CD1c-positive myeloid dendritic cell (primary cell): ENCODE data around the gene DBNDD1.
A peak's percentile ranks its signal among the peaks of the same experiment; 100 is the strongest.
"Not testable (repeated sequence)": the region's sequence is repeated elsewhere in the genome, so short reads cannot be mapped to it uniquely, and the experiment has no call there.

ENCODE experiments used
- DNase-seq: peaks from one replicate; pipeline ENCODE4 v3.0.0-alpha.2; 2016; ENCODE audit errors: extremely low spot score

The DBNDD1 gene, protein sequence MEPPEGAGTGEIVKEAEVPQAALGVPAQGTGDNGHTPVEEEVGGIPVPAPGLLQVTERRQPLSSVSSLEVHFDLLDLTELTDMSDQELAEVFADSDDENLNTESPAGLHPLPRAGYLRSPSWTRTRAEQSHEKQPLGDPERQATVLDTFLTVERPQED

DNA sequence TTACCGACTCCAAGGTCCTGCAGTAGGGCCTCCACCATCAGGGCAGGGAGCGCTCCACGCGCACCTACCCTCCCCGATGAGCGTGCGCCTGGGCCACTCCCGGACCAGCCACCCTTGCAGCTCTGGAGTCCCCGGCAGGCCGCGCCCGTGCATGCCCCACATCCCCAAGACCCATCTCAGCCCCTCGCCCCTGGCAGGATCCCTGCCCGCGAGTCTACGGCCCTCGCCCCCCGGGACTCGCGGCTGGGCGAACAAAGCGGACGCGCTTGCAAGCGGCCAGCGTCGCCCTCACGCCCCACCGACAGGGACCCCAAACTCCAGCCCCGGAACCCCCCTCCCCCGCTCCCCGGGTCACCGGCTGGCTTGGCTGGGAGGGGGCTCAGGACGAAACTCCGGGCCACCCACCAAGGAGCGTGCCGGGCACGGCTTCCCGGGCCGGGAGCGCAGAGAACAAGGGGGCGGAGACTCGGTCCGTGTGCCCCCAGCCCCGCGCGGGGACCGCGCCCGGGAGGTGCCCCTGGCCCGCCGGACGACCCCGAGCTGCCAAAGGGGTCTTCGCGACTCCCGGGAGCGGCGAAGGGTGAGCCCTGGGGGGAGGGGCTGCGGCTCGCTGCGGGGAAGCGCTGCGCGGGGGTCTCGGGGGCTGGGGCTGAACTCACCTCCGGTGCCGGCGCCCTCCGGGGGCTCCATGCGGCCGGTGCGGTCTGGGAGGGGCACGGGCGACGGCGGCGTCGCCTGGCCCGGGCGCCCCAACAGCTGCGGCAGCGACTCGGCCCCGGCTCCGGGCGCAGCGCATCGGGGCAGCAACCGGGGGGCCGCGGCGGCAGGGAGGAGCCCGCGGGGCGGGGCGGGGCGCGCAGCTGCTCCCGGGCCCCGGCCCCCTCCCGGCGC is at the start of gene DBNDD1:
Gene DBNDD1 (minus strand): TSS at position 805 of the 891 bp plus-strand sequence. CDS start 115 bp downstream, at position 690.
- DNase-seq: no peak

DNA sequence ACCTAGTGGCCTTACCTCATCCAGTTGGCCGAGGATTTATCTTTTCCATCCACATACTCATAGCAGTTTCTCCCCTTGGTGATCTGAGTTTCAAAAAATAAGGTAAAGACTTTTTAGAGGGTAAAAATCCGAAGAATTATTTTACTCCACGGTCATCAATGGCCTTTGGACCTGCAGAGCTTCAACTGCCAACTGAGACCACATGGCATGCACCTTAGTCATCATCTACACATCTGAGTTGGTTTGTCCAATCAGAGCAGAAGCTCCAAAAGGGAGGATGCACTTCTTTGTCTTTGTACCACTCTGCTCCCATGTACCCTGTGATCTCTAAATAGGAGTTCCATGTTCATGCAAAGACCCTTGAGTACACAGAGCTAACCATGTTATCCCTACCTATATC is 42.2 kb upstream of the DBNDD1 start:
- no peak for DNase-seq

DNA sequence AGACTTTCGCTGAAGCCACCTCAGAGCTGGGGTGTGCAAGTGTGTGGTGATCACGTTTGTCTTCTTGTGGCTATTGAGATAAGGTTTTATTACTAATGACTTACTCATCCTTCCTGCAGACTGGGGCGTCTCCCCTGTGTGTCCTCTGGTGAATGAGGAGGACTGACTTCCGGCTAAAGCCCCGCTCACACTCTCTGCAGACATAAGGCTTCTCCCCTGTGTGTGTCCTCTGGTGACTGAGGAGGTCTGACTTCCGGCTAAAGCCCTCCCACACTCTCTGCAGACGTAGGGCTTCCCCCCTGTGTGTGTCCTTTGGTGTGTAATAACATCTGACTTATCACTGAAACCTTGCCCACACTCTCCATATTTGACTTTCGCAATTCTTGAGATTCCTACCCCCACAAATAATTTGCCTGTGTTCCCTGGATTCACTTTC is 38.5 kb upstream of the DBNDD1 start:
- DNase-seq: peak; percentile 66

DNA sequence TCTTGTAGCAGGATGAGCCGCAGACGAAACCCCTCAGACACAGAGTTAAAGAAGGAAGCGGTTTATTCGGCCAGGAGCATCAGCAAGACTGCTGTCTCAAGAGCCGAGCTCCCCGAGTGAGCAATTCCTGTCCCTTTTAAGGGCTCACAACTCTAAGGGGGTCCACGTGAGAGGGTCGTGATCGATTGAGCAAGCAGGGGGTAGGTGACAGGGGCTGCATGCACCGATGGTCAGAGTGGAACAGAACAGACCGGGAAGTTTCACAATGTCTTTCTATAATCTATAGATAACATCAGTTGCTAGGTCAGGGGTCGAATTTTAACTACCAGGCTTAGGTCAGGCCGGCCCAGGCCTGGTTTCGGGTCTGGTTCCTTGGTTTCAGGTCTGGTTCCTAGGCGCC is 37.3 kb upstream of the DBNDD1 start:
- DNase-seq: not testable (repeated sequence)

DNA sequence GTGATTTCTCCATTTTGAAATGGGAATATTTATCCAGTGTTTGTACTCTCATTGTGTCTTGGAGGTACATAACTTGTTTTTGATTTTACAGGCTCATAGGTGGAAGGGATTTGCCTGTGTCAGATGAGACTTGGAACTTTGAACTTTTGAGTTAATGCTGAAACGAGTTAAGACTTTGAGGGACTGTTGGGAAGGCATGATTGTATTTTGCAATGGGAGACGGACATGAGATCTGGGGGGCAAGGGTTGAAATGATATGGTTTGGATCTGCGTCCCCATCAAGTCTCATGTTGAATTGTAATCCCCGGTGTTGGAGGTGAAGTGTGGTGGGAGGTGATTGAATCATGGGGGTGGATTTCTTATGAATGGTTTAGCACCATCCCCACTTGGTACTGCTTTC is 36.1 kb upstream of the DBNDD1 start:
- no peak for DNase-seq

DNA sequence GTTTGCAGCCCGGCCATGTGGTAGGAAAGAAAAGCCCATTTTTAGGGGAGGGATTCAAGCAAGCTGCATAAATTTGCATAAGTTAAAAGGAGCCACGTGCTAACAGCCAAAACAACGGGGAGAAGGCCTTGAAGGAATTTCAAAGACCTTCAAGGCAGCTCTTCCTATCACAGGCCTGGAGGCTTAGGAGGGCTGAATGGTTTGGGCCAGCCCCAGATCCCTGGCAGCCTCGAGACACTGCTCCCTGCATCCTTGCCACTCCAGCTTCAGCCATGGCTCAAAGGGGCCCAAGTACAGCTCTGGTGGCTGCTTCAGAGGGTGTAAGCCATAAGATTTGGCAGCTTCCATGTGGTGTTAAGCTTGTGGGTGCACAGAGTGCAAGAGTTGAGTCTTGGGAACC is 35.3 kb upstream of the DBNDD1 start:
- no peak for DNase-seq

DNA sequence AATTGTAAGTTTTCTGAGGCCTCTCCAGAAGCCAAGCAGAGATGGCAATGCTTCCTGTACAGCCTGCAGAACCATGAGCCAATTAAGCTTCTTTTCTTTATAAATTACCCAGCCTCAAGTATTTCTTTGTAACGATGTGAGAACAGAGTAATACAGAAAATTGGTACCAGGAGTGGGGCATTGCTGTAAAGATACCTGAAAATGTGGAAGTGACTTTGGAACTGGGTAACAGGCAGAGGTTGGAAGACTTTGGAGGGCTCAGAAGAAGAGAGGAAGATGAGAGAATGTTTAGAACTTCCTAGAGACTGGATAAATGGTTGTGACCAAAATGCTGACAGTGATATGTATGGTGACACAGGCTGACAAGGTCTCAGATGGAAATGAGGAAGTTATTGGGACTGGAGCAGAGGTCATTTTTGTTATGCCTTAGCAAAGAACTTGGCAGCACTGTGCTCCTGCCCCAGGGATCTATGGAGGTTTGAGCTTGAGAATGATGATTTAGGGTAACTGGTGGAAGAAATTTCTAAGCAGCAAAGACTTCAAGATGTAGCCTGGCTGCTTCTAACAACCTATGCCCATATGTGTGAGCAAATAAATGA is 34.7 kb upstream of the DBNDD1 start:
- DNase-seq: peak; percentile 55

DNA sequence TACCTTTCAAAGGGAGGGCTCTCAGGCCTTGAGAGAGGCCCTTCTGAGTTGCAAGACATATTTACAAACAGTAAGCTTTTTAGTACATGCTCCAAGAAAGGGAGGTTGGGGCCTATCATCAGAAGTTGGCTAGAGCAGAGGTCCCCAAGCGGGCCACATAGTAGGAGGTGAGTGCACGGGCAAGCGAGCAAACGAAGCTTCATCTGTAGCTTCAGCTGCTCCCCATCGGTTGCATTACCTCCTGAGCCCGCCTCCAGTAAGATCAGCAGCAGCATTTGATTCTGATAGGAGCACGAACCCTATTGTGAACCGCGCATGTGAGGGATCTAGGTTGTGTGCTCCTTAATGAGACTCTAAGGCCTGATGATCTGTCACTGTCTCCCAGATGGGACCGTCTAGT is 31.7 kb upstream of the DBNDD1 start:
- DNase-seq: no peak

DNA sequence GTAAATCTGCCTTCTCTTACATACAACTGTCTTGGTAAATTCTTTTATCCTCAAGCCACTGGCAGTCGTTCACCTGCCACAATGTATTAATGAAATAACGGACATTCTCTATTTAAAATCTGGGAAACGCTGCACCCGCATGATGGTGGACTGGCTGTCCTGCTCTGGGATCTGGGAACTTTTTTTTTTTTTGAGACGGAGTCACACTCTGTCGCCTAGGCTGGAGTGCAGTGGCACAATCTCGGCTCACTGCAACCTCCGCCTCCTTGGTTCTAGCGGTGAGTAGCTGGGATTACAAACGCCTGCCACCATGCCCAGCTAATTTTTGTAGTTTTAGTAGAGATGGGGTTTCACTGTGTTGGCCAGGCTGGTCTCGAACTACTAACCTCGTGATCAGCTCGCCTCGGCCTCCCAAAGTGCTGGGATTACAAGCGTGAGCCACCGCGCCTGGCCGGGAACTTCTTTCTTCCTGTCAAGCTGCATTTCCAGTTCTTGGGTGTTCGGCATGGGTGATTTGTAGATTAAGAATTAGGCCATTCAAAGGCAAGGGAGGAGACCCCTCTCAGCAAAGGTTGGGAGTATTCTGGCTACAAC is 29.6 kb upstream of the DBNDD1 start:
- DNase-seq: no peak

DNA sequence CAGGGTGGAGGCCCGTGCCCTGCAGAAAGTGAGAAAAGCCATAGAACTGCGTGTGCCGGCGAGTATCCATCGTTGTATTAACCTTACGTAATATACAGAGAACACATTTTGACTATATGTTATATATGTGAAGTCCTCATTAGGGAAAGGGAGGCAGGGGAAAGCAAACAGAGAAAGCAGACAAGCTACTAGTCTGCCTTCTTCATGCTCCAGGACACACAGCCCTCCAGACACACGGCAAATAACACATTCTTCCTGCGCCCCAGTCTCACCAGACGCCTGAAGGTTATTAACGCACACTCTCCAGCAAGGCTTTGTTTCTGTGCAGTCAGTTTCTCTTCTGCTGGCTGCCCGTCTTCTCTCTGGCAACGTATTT is 29.1 kb upstream of the DBNDD1 start:
- no peak for DNase-seq

DNA sequence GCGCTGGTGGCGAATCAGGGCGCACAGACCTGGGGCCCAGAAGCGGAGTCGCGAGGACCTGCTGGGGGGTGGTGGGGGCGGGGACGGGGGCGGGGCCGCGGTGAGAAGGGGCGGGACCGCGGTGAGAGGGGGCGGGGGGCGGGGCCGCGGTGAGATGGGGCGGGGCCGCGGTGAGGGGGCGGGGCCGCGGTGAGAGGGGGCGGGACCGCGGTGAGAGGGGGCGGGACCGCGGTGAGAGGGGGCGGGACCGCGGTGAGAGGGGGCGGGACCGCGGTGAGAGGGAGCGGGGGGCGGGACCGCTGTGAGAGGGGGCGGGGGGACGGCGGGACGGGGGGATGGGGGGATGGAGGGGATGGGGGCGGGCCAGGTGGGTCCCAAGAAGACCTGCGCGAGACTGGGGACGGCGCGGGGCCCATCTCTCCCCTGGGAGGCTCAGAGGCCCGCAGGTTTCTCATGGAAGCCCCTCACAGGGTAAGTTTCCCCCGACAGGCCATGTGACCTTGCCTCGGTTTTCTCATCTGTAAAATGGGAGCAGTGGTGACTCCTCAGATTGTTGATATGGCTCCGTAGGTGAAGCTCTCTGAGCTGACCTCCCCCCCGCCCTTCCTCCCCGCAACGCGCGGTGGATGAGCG is 28.6 kb upstream of the DBNDD1 start:
- no peak for DNase-seq

DNA sequence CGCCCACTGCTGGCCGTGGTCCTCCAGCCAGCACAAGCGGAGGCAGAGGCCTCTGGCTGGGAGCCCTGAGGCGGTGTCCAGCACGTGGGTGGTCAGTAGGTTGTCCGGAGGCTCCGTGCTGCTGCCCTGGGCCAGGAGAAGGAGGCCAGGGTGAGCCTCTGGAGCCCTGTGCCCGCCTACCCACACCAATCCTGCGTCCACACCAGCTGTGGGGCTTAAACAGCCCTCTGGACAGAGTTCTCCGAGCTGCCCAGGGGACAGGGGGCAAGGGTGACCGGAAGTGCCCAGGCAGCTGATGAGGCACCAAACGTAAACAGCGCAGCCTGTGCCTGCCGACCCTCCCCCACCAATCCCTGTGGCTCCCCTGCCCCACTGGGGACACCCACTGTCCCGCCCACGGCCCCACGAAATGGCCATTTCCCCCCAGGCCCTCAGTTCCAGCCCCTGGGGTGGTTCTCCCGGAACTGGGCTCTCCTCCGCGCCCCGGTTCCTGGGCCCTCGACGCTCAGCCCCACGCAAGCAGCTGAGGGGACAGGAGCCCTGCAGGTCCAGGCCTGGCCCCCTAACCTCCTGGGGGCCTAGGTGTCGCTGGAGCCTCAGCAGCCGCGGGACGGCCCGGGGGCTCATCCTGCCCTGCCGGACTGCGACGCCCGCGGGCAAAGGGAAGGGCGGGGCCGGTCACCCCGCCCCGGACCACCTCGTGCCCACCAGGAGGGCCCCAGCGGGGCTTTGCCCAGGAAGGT is 27.9 kb upstream of the DBNDD1 start:
- DNase-seq: no peak

DNA sequence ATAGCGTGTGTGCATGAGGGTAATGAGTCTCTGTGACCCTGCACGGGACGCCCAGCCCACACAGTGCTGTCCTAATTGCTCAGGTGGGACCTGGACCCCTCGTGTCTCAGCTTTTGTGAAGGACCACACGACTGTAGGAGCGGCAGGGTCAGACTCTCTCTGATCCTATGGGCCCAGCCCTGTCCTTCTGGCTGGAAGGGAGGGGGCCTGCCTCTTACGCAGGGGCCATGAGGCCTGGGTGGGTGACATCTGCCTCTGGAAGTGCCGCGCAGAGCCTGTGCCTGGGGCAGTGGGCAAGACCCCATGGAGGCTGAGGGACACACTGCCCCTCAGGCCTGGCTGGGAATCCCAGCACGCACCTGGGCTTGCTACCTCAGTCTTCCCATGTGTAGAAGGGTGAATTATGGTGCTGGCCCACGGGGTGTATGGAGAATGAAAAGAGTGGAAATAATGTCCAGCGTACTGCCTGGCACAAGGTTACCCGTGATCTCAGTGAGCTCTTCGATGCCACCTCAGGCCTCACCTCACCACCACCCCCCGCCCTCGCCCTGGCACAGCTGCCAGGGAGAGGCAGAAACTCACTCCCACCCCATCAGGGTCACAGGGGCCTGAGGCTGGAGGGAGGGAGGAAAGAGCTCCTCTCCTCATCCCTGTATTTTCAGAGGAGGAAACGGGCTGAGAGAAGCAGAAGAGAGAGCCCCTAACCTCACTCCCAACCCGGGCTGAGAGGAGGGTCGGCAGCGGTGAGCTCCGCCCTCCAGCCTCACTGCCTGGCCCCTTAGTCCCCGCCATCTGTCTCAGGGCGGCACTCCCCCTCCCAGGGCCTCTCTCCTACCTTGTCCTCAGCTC is 27.1 kb upstream of the DBNDD1 start:
- no peak for DNase-seq

DNA sequence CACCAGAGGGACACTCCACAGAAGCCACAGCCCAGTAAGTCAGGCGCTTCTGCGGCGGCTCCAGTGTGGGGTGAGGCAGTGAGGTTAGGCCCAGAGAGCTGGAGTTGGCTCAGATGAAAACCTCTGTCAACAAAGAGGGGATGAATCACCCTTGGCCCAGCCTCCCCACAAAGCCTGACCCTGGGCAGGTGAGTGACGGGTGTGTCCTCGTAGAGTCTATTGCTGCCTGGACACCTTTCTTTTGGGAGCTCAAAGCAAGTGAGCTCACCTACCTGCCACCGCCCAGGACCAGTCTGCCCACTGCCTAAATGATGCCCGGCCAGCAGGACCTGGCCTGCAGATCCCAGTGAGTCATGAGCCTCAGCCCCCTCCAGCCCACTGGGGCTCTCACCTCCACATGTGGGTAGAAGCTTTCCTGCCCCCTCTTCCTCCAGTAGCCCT is 24.9 kb upstream of the DBNDD1 start:
- DNase-seq: no peak

DNA sequence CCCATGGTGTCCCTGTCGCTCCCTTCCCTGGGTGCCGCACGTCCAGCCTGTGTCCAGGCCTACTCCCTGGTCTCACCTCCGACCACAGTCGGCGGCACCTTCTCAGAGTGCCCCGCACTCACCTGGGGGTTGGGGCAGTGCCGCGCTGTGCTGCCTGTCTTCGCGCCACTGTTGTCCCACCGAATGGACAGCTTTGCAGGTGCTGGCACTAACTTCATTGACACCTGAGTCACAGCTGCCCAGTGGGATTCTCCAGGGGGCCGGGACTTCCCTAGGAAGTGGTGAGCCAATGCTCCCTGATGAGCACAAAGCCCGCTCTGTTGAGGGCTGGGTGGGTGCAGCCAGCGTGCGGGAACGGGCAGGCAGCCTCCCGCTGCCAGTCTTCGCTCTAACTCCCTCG is 24.3 kb upstream of the DBNDD1 start:
- no peak for DNase-seq

DNA sequence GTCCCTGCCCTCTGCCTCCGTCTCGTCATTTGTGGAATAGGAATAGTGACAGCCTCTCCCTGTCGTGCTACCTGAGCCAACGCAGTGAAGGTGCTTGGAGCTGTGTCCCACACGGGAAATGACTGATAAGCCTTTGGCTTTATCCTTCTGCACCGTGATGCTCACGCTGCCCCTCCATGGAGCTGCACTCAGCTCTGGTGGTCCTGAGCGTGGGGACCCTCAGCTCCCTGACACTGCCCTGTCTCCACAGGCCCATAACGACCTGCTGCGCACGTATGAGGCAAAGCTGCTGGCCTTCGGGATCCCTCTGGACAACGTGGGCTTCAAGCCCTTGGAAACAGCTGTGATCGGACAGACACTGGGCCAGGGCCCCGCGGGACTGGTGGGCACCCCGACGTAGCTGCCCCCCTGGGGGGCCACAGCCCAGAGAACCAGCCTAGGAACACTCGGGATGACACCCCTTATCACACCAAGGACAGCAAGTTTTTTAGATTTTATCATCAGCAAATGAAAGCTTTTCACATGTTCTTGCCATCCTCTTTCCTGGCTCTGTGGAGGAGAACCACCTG is 23.8 kb upstream of the DBNDD1 start:
- DNase-seq: no peak

DNA sequence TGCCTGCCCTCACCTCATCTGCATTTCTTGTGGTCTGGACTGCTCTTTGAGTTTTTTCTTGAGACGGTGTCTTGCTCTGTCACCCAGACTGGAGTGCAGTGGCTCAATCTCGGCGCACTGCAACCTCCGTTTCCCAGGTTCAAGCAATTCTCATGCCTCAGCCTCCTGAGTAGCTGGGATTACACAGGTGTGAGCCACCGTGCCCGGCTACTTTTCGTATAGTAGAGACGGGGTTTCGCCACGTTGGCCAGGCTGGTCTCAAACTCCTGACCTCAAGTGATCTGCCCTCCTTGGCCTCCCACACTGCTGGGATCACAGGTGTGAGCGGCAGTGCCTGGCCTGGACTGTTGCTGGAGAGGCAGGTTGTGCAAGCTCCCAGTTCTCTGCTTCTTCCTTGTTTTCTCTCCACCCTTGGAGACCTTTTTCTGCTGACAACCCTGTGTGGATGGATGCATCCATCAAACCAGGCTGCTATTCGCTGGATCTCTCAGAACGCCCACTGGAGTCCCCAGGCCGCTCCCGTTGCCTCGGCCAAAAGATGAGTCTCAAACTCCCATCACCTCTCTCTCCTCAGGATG is 22.7 kb upstream of the DBNDD1 start:
- DNase-seq: no peak

DNA sequence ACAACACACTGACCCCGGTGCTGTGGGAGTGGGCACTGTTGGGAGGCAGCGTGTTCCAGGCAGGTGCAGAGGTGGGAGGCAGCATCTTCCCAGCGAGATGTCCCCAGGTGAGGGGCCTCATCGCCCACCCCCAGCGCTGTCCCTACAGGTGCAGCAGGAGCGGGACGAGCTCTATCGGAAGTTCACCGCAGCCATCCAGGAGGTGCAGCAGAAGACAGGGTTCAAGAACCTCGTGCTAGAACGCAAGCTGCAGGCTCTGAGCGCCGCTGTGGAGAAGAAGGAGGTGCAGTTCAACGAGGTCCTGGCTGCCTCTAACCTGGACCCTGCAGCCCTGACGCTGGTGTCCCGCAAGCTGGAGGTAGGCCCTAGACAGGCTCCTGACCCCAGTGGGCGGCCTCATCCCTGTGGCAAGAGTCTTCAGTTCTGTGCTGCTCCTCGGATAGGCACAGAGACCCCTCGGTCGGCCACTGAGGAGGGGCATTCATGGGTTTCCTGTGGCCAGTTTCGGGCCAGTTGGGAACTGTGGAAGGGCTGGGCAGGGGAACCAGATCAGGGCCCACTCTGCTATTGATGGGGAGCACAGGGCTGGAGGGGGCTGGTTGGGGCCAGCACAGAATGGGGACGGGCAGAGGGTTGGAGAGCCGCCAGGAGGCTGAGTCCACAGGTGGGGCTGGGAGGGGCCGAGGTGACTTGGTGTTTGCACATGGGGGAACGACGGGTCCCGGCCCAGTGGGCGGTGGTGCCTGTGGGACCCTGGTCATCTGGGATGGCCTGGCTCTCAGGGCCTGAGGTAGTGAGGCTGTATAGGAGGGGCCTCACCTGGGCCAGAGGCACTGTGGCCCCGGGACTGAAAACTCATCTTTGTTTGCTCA is 21.1 kb upstream of the DBNDD1 start:
- no peak for DNase-seq

DNA sequence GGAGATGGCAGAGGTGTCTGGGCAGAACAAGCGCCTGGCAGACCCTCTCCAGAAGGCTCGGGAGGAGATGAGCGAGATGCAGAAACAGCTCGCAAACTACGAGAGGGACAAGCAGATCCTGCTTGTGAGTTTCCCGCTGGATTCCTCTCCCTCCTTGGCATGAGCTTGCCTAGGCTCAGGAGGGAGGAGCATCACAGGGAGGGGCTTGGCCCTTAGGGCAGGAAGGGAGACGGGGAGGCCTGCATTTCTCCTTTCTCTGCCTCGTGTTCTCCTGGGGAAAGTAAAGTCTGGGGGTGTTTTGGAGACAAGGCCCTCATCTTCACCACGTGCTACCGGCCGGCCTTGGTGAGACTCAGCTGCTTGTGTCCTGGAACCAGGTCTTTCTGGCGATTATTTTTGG is 18.0 kb upstream of the DBNDD1 start:
- no peak for DNase-seq
